Keratinocyte (primary cell): ENCODE results near the gene LRRC57. TPM values are rescaled to one million over a fixed set of nuclear protein-coding genes. Genes with fewer than 3 reads are reported as not detected.

Experiments
- DNase-seq: peaks from one replicate; pipeline ENCODE4 v3.0.0-alpha.2; 2011; ENCODE audit warnings: low read depth, missing footprints, low spot score
- FAIRE-seq: peaks from 2 replicates; lab custom pipeline; 2011; peaks lifted over from hg19 to GRCh38; lab: Jason Lieb, UNC
- H2AFZ ChIP-seq: 2 replicates; pipeline ENCODE4 v1.6.0; 2012; ENCODE audit warnings: low read length, control low read depth, inconsistent platforms; ENCODE audit not compliant: control insufficient read depth
- H3K27ac ChIP-seq: 2 replicates; pipeline ENCODE4 v1.5.1; 2011; ENCODE audit warnings: low read length; ENCODE audit not compliant: control insufficient read depth, insufficient read depth
- H3K27me3 ChIP-seq: 3 replicates; pipeline ENCODE4 v1.6.0; 2011; ENCODE audit warnings: low read length; ENCODE audit not compliant: control insufficient read depth, insufficient read depth; ENCODE audit errors: extremely low read depth
- H3K36me3 ChIP-seq, 2 experiments: 2 replicates in 1 of 2; 3 replicates in 1 of 2; pipeline ENCODE4 v1.5.1; 2011; ENCODE audit warnings: low read length in 2 of 2, mild to moderate bottlenecking in 1 of 2; ENCODE audit not compliant: control insufficient read depth in 2 of 2, insufficient read depth in 2 of 2; ENCODE audit errors: extremely low read depth in 1 of 2
- H3K4me1 ChIP-seq: 3 replicates; pipeline ENCODE4 v1.5.1; 2011; ENCODE audit warnings: low read length; ENCODE audit not compliant: control insufficient read depth, insufficient read depth; ENCODE audit errors: extremely low read depth
- H3K4me2 ChIP-seq: 3 replicates; pipeline ENCODE4 v1.6.0; 2011; ENCODE audit warnings: low read depth, low read length; ENCODE audit not compliant: control insufficient read depth, insufficient read depth; ENCODE audit errors: extremely low read depth
- H3K4me3 ChIP-seq, 3 experiments: fragments of 200-600 bp in 1 of 3; sonication (generic) in 1 of 3; 2 replicates in 2 of 3; 3 replicates in 1 of 3; pipeline ENCODE4 v1.5.1; 2011 to 2016; ENCODE audit warnings: low read length in 3 of 3, mild to moderate bottlenecking in 3 of 3, control low read depth in 2 of 3, inconsistent platforms in 1 of 3, low read depth in 1 of 3, mixed read lengths in 1 of 3, mixed run types in 1 of 3, moderate library complexity in 1 of 3; ENCODE audit not compliant: control insufficient read depth in 2 of 3, insufficient read depth in 2 of 3; ENCODE audit errors: extremely low read depth in 1 of 3
- H3K79me2 ChIP-seq: 2 replicates; pipeline ENCODE4 v1.6.0; 2012; ENCODE audit warnings: low read length; ENCODE audit not compliant: control insufficient read depth, insufficient read depth
- H3K9ac ChIP-seq: 3 replicates; pipeline ENCODE4 v1.6.0; 2011; ENCODE audit warnings: low read length; ENCODE audit not compliant: control insufficient read depth, insufficient read depth; ENCODE audit errors: extremely low read depth
- H3K9me1 ChIP-seq: 3 replicates; pipeline ENCODE4 v1.6.0; 2011; ENCODE audit warnings: low read length; ENCODE audit not compliant: control insufficient read depth, insufficient read depth; ENCODE audit errors: extremely low read depth
- H3K9me3 ChIP-seq: 2 replicates; pipeline ENCODE4 v1.5.1; 2012; ENCODE audit warnings: low read depth, low read length; ENCODE audit not compliant: control insufficient read depth
- H4K20me1 ChIP-seq: 3 replicates; pipeline ENCODE4 v1.6.0; 2011; ENCODE audit warnings: low read length; ENCODE audit not compliant: control insufficient read depth, insufficient read depth; ENCODE audit errors: extremely low read depth
- EZH2 ChIP-seq: IDR thresholded peaks from one replicate; pipeline ENCODE4 v1.6.1; 2012; ENCODE audit warnings: inconsistent platforms, mild to moderate bottlenecking, low read length, moderate library complexity
- dilution Hi-C: fragments of 300-500 bp; cut with MboI; formaldehyde crosslinking; loops from one replicate; pipeline ENCODE4 v1.7.0; 2020; ENCODE audit warnings: low sequenced_read_pairs; ENCODE audit not compliant: extremely low pct_ligation_motif_present
- polyA plus RNA-seq, 5 experiments: library from polyadenylated mRNA; depleted of rRNA in 3 of 5; stranded (reverse) in 3 of 5; stranded (forward) in 1 of 5; unstranded in 1 of 5; fragments of >200 nt; gene quantifications; 1 replicate in 1 of 5; 2 replicates in 3 of 5; 3 replicates in 1 of 5; pipeline versions ENCODE4 v1.2.1 to v1.2.3, GENCODE V29; 2011 to 2012; ENCODE audit warnings: missing spikeins in 2 of 5, low read depth in 1 of 5, low replicate concordance in 1 of 5
- TF ChIP-seq, protein P1 (sequence below), 3 experiments: IDR thresholded peaks in 1 of 3; conservative IDR thresholded peaks in 1 of 3; optimal IDR thresholded peaks in 1 of 3; 2 replicates in 2 of 3; 3 replicates in 1 of 3; pipeline versions ENCODE3 to v1.5.1; 2011; ENCODE audit warnings: low read length in 3 of 3, mild to moderate bottlenecking in 3 of 3, moderate library complexity in 2 of 3, control low read depth in 1 of 3, inconsistent platforms in 1 of 3; ENCODE audit not compliant: insufficient read depth in 2 of 3; ENCODE audit errors: extremely low read depth in 1 of 3

LRRC57 gene
- polyA plus RNA-seq, 1 donor (not counting 4 experiments of a cell fraction or from before 2014, with no cell fraction given): 12.8 TPM

DNA sequence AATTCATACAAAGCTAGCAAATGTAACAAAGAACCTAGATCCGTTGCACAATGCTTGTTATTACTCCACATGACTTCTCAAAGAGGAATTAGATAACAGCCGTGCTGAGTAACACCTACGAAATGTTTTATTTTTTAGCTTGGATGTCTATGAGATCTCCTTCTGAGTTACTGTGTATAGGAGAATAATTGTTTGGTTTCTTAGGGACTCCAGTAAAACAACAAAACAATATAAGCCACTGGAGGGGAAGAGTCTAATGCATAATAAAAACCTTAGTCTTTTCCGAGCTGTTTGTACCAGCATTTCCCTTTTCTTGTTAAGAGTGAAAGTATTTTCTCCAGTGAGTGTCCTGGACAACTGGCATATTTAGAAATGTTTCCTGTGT, 37.6 kb downstream of the LRRC57 start:
- no peak for TF ChIP-seq EZH2
- TF ChIP-seq, protein P1, sequence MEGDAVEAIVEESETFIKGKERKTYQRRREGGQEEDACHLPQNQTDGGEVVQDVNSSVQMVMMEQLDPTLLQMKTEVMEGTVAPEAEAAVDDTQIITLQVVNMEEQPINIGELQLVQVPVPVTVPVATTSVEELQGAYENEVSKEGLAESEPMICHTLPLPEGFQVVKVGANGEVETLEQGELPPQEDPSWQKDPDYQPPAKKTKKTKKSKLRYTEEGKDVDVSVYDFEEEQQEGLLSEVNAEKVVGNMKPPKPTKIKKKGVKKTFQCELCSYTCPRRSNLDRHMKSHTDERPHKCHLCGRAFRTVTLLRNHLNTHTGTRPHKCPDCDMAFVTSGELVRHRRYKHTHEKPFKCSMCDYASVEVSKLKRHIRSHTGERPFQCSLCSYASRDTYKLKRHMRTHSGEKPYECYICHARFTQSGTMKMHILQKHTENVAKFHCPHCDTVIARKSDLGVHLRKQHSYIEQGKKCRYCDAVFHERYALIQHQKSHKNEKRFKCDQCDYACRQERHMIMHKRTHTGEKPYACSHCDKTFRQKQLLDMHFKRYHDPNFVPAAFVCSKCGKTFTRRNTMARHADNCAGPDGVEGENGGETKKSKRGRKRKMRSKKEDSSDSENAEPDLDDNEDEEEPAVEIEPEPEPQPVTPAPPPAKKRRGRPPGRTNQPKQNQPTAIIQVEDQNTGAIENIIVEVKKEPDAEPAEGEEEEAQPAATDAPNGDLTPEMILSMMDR (optimal IDR thresholded peaks at IDR 0.05 in 1 of 3, IDR thresholded peaks at IDR 0.05 in 1 of 3, conservative IDR thresholded peaks at IDR 0.05 in 1 of 3; ENCODE audit: extremely low read depth in 1 of 3, insufficient read depth in 2 of 3, low read length in 3 of 3): no peak
- no peaks in the 10 kb centered on the region for H3K9me1 ChIP-seq
- no peak for FAIRE-seq
- H3K4me1 ChIP-seq: no peaks in the 10 kb centered on the region
- no peaks in the 10 kb centered on the region for H4K20me1 ChIP-seq
- H3K36me3 ChIP-seq: peaks cover 5 to 28% of the 10 kb centered on the region in 2 experiments
- no peak for DNase-seq
- H2AFZ ChIP-seq: no peak overlapping the region
- no peak overlapping the region for H3K4me3 ChIP-seq
- H3K9ac ChIP-seq: no peak overlapping the region
- H3K9me3 ChIP-seq: no peaks in the 10 kb centered on the region
- H3K27me3 ChIP-seq: no peaks in the 10 kb centered on the region
- H3K27ac ChIP-seq: no peak overlapping the region
- no peak overlapping the region for H3K4me2 ChIP-seq
- dilution Hi-C loops: no loop called here
- peaks cover 25% of the 10 kb centered on the region for H3K79me2 ChIP-seq

DNA sequence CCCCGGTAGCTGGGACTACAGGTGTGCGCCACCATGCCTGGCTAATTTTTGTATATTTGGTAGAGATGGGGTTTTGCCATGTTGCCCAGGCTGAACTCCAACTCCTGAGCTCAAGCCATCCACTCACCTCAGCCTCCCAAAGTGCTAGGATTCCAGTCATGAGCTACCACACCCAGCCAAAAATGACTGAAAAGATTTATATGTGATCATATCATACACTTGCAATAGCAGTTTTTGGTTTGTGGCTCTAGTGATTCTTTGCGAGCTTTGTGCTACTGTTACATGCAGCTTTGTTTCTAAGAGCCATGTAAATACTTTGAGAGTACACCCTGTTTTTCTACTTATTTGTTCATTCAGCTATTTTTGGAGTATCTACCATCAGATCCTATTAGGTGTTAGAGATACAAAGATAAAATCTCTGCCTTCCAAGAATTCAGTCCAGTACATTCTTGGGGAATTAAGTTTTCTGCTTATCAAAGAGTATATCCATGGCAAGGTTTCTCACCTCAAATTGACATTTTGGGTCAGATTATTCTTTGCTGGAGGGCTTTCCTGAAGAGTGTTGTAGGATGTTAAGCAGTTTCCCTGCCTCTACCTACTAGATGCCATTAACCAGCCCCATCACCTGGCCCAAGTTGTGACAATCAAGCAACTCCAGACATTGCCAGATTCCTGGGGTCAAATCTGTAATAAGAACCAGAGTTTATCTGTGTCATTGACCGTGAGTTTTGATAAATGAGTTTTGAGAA, 38.2 kb downstream of the LRRC57 start:
- no peaks in the 10 kb centered on the region for H3K9me1 ChIP-seq
- FAIRE-seq (no peak), DNase-seq (no peak)
- no peak overlapping the region for H3K4me3 ChIP-seq
- H3K9me3 ChIP-seq: no peaks in the 10 kb centered on the region
- H4K20me1 ChIP-seq: no peaks in the 10 kb centered on the region
- dilution Hi-C loops: no loop called here
- H3K27ac ChIP-seq: no peak overlapping the region
- H3K4me2 ChIP-seq: no peak overlapping the region
- H3K4me1 ChIP-seq: no peaks in the 10 kb centered on the region
- peaks cover 4 to 23% of the 10 kb centered on the region in 2 experiments for H3K36me3 ChIP-seq
- no peaks in the 10 kb centered on the region for H3K27me3 ChIP-seq
- TF ChIP-seq EZH2: no peak
- TF ChIP-seq, protein P1 (optimal IDR thresholded peaks at IDR 0.05 in 1 of 3, IDR thresholded peaks at IDR 0.05 in 1 of 3, conservative IDR thresholded peaks at IDR 0.05 in 1 of 3; ENCODE audit: extremely low read depth in 1 of 3, insufficient read depth in 2 of 3, low read length in 3 of 3): no peak
- no peak overlapping the region for H3K9ac ChIP-seq
- H2AFZ ChIP-seq: no peak overlapping the region
- peaks cover 25% of the 10 kb centered on the region for H3K79me2 ChIP-seq
